Stomach smooth muscle (tissue), 2 donors: ENCODE measurements around the gene DAB1.

ENCODE experiments used
- H3K27ac ChIP-seq: one replicate; pipeline ENCODE4 v1.7.0; 2013; ENCODE audit warnings: mild to moderate bottlenecking, low read length, inconsistent platforms
- H3K27me3 ChIP-seq, 2 donors: one replicate each; pipeline ENCODE4 v1.7.0; 2013; ENCODE audit warnings: low read length in 2 of 2; ENCODE audit not compliant: insufficient read depth in 2 of 2, control insufficient read depth in 1 of 2
- H3K36me3 ChIP-seq, 2 donors: one replicate each; pipeline ENCODE4 v1.7.0; 2013; ENCODE audit warnings: low read length in 2 of 2; ENCODE audit not compliant: control insufficient read depth in 2 of 2, insufficient read depth in 2 of 2
- H3K4me1 ChIP-seq: one replicate; pipeline ENCODE4 v1.7.0; 2013; ENCODE audit warnings: low read length; ENCODE audit not compliant: control insufficient read depth, insufficient read depth
- H3K4me3 ChIP-seq, 2 donors: one replicate each; pipeline ENCODE4 v1.7.0; 2013; ENCODE audit warnings: low read length in 2 of 2
- H3K9ac ChIP-seq, 2 donors: one replicate each; pipeline ENCODE4 v1.7.0; 2013; ENCODE audit warnings: low read length in 2 of 2, mild to moderate bottlenecking in 1 of 2
- H3K9me3 ChIP-seq, 2 donors: one replicate each; pipeline ENCODE4 v1.7.0; 2013; ENCODE audit warnings: low read length in 2 of 2; ENCODE audit not compliant: control insufficient read depth in 2 of 2
- donor health status: healthy.
- donor health status: Pancreatic carcinoma.

DAB1 gene

GRCh38 chr1:57127976-57128375 lies 295.9 kb downstream of the DAB1 start:
- H3K4me3 ChIP-seq = no peak overlapping the region
- H3K9me3 ChIP-seq = no peaks in the 10 kb centered on the region
- H3K27ac ChIP-seq = no peak overlapping the region
- H3K9ac ChIP-seq = no peak overlapping the region
- no peaks in the 10 kb centered on the region for H3K4me1 ChIP-seq
- no peaks in the 10 kb centered on the region for H3K27me3 ChIP-seq
- no peaks in the 10 kb centered on the region for H3K36me3 ChIP-seq

DNA sequence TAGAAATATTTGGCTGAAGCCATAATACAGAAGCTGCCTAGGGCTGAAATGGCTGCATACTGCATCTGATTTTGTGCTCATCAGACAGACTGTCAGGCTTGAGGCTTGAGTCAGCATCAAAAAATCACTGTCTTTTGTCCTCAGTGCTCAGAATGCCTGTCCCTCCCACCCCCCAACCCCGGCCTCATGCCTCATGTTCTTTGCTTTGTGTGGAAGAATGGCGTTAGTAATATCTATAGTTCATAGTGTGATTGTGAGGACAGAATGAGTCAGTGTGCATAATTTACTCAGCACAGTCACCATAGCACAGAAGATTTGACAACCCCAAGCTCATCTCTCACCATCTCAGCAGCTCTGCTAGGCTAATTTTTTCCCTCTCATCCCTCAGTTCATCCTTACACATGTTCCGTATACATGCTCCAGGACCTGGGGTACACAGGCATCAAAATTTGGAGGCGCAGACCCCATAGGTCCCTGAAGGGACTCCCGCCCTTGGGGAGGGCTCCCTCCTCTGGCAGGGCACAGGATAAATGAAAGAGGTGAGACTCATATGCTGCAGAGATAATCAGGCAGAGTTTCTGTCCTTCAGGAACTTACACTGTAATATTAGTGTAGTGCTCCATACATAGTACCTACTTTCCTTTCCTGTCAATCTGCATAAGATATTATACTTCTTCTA lies 299.0 kb downstream of the DAB1 start:
- H3K9me3 ChIP-seq = no peaks in the 10 kb centered on the region
- no peaks in the 10 kb centered on the region for H3K27me3 ChIP-seq
- no peak overlapping the region for H3K9ac ChIP-seq
- no peaks in the 10 kb centered on the region for H3K36me3 ChIP-seq
- no peaks in the 10 kb centered on the region for H3K4me1 ChIP-seq
- no peak overlapping the region for H3K4me3 ChIP-seq
- no peak overlapping the region for H3K27ac ChIP-seq

- H3K9me3 ChIP-seq = no peaks in the 10 kb centered on the region
- no peaks in the 10 kb centered on the region for H3K4me1 ChIP-seq
- no peak overlapping the region for H3K27ac ChIP-seq
- H3K27me3 ChIP-seq = no peaks in the 10 kb centered on the region
- no peaks in the 10 kb centered on the region for H3K36me3 ChIP-seq
- no peak overlapping the region for H3K4me3 ChIP-seq
- H3K9ac ChIP-seq = no peak overlapping the region
These were observed 299.7 kb downstream of the DAB1 start for GRCh38 chr1:57124170-57124569.

- no peaks in the 10 kb centered on the region for H3K27me3 ChIP-seq
- no peaks in the 10 kb centered on the region for H3K36me3 ChIP-seq
- no peaks in the 10 kb centered on the region for H3K4me1 ChIP-seq
- no peak overlapping the region for H3K4me3 ChIP-seq
- no peak overlapping the region for H3K27ac ChIP-seq
- no peaks in the 10 kb centered on the region for H3K9me3 ChIP-seq
- H3K9ac ChIP-seq = no peak overlapping the region
These were observed 301.8 kb downstream of the DAB1 start for GRCh38 chr1:57122031-57122430.

DNA sequence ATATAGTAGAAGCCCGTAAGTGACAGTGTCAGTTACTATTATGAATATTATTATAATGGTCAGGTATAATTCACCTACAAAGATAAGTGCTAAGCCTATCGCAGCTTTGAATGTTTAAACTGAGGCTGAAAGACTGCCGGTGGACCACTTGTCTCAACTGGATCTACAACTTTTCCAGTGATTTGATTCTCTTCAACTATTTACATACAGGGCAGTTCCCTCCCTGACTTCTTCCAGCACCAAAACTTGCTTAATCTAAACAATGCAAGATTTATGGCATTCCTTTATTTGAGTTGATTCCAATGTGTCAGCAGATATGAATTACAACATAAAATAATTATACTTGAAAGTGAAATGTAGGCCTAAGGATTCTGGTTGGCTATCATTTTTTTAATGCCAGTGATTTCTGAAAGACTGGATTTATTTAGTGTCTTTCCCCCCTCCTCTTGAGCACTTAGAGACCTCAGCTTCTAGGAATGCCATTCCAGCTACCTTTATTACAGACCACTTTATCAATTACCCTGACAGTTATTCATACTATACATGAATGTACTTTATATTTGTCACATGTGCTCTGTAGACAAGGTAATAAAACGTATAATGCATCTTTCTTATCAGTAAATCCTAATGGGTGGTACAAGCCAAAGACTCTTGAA lies 304.8 kb downstream of the DAB1 start:
- H3K9ac ChIP-seq = no peak overlapping the region
- no peaks in the 10 kb centered on the region for H3K4me1 ChIP-seq
- no peaks in the 10 kb centered on the region for H3K27me3 ChIP-seq
- no peak overlapping the region for H3K4me3 ChIP-seq
- H3K9me3 ChIP-seq = no peaks in the 10 kb centered on the region
- H3K36me3 ChIP-seq = no peaks in the 10 kb centered on the region
- no peak overlapping the region for H3K27ac ChIP-seq

DNA sequence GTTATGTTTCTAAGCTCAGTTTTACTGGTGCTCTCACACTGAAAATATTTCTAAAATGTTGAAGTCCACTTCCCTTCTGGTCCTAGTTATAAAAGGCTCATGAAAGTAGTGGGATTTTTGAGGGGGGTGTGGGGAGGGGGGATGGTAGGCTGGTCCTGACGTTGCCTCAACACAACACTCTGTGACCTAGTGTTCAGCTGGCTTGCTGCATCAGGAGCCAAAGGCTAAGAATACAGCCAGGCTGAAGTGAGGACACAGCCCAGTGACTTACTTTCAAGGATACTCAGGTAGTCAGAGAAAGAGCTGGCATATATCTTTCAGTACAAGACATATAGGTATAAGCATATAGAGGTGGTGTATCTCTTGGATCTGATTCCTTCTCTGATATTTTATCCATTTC lies 306.1 kb downstream of the DAB1 start:
- no peaks in the 10 kb centered on the region for H3K4me1 ChIP-seq
- no peaks in the 10 kb centered on the region for H3K27me3 ChIP-seq
- no peak overlapping the region for H3K4me3 ChIP-seq
- no peaks in the 10 kb centered on the region for H3K36me3 ChIP-seq
- H3K9me3 ChIP-seq = no peaks in the 10 kb centered on the region
- no peak overlapping the region for H3K27ac ChIP-seq
- no peak overlapping the region for H3K9ac ChIP-seq

DNA sequence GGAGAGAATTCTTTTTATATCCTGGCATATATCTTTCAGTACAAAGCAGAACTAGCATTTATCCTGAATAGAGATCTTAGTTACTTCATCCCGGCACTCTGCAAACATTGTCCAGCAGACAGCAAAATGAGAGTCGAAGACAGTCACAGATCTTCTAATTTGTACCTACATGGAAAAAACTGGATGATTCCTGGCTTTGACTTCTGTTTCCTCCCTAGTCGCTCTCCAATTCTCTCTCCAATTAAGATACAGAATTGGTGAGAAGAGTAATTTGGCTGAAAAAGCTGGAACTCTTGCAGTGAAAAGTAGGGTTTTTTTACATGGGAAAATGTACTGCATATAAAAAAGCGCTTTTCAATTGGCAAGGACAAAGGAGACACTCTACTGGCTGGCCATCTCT lies 307.0 kb downstream of the DAB1 start:
- no peaks in the 10 kb centered on the region for H3K27me3 ChIP-seq
- H3K9ac ChIP-seq = no peak overlapping the region
- H3K4me1 ChIP-seq = no peaks in the 10 kb centered on the region
- no peak overlapping the region for H3K27ac ChIP-seq
- no peaks in the 10 kb centered on the region for H3K9me3 ChIP-seq
- H3K36me3 ChIP-seq = no peaks in the 10 kb centered on the region
- H3K4me3 ChIP-seq = no peak overlapping the region

DNA sequence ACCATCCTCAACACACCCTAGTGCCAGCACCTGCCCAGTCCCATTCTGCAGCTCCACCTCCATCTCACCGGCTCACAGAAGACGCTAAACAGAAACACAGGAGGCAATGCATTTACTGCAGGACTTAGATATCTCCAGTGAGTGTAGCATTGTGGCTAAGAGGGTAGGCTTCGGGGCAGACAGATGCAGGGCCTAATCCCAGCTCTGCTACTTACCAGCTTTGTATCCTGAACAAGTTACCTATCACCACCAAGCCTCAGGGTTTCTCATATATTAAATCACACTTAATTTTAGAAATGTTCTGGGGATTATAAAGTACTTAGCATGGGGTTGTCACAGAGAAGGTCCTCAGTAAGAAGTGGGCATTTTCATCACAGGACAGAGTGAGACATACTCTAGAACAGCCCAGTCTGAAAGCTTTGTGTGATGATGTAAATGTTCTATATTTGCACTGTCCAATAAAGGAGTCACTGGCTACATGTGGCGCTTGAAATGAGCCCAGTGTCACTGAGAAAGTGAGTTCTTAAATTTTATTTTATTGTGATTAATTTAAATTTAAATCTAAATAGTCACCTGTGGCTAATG lies 308.7 kb downstream of the DAB1 start:
- no peaks in the 10 kb centered on the region for H3K36me3 ChIP-seq
- no peak overlapping the region for H3K9ac ChIP-seq
- no peaks in the 10 kb centered on the region for H3K4me1 ChIP-seq
- no peaks in the 10 kb centered on the region for H3K27me3 ChIP-seq
- H3K27ac ChIP-seq = no peak overlapping the region
- H3K4me3 ChIP-seq = no peak overlapping the region
- H3K9me3 ChIP-seq = no peaks in the 10 kb centered on the region

DNA sequence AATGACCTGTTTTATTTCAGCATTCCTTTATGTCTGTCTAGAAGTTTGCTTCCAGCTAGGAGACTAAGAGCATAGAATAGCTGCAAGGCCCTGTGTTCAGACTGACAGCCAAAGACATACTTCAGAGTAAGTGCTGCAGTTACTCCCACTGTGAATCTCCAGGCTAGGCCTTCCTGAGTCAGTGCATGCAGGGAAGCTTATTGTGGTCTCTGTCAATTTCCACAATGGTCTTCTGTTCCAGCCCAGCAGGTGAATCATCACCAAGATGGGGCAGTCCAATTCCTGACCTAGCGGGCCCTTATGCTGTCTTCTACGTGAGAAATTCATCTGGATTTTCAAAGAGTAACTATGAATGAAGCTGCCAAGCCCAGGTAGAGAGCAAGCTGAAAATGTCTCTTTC lies 311.7 kb downstream of the DAB1 start:
- H3K27ac ChIP-seq = no peak overlapping the region
- no peak overlapping the region for H3K4me3 ChIP-seq

GRCh38 chr1:57111175-57111574 lies 312.7 kb downstream of the DAB1 start:
- Histone ChIP-seq H3K9ac (no peak overlapping the region), H3K9me3 (no peaks in the 10 kb centered on the region), H3K4me3 (no peak overlapping the region), H3K27me3 (no peaks in the 10 kb centered on the region), H3K4me1 (no peaks in the 10 kb centered on the region), H3K36me3 (no peaks in the 10 kb centered on the region), H3K27ac (no peak overlapping the region)

More for the DNA sequence above, 311.7 kb downstream of the DAB1 start:
- Histone ChIP-seq H3K27me3 (no peaks in the 10 kb centered on the region), H3K9me3 (no peaks in the 10 kb centered on the region), H3K9ac (no peak overlapping the region), H3K36me3 (no peaks in the 10 kb centered on the region), H3K4me1 (no peaks in the 10 kb centered on the region)

- no peak overlapping the region for H3K9ac ChIP-seq
- H3K4me3 ChIP-seq = no peak overlapping the region
- no peaks in the 10 kb centered on the region for H3K4me1 ChIP-seq
- H3K27ac ChIP-seq = no peak overlapping the region
- H3K9me3 ChIP-seq = no peaks in the 10 kb centered on the region
- no peaks in the 10 kb centered on the region for H3K27me3 ChIP-seq
- H3K36me3 ChIP-seq = no peaks in the 10 kb centered on the region
These were observed 314.0 kb downstream of the DAB1 start for GRCh38 chr1:57109883-57110282.
